Naive B cell (primary cell): ENCODE measurements around the gene CD93. TPM values are rescaled to one million over a fixed set of nuclear protein-coding genes. Genes with fewer than 3 reads are reported as not detected.

Experiments used
- ATAC-seq, 2 donors: fragments of 150-1000 bp; cut with Tn5 transposase; 2 replicates each; pipeline ENCODE4 v1.10.0; 2021; ENCODE audit warnings: low read depth in 2 of 2, mild to moderate bottlenecking in 2 of 2, moderate library complexity in 2 of 2
- DNase-seq: peaks from one replicate; pipeline ENCODE4 v3.0.0; 2022
- H3K27ac Mint-ChIP-seq, 6 donors: one replicate each; pipeline ENCODE4 v1.8.0; 2020 to 2022; ENCODE audit warnings: mild to moderate bottlenecking in 6 of 6, mixed read lengths in 6 of 6, moderate library complexity in 5 of 6, inconsistent platforms in 2 of 6
- H3K27me3 Mint-ChIP-seq, 3 donors: one replicate each; pipeline ENCODE4 v1.8.0; 2021 to 2022; ENCODE audit warnings: mixed read lengths in 3 of 3, mild to moderate bottlenecking in 1 of 3
- H3K36me3 Mint-ChIP-seq, 2 donors: one replicate each; pipeline ENCODE4 v1.8.0; 2020 to 2022; ENCODE audit warnings: mixed read lengths in 2 of 2, inconsistent platforms in 1 of 2, mild to moderate bottlenecking in 1 of 2
- H3K4me1 Mint-ChIP-seq, 3 donors: one replicate each; pipeline ENCODE4 v1.8.0; 2020 to 2022; ENCODE audit warnings: mixed read lengths in 3 of 3, inconsistent platforms in 1 of 3, mild to moderate bottlenecking in 1 of 3, moderate library complexity in 1 of 3
- H3K4me3 Mint-ChIP-seq, 8 donors: one replicate each; pipeline ENCODE4 v1.8.0; 2020 to 2022; ENCODE audit warnings: mild to moderate bottlenecking in 8 of 8, mixed read lengths in 8 of 8, moderate library complexity in 8 of 8, inconsistent platforms in 2 of 8
- H3K9me3 Mint-ChIP-seq, 7 donors: one replicate each; pipeline ENCODE4 v1.8.0; 2020 to 2022; ENCODE audit warnings: mixed read lengths in 7 of 7, mild to moderate bottlenecking in 5 of 7, inconsistent platforms in 2 of 7, moderate library complexity in 1 of 7
- polyA plus RNA-seq, 6 donors: library from polyadenylated mRNA; unstranded; fragments of 300-500 nt; fragmentation: Illumina TruSeq; gene quantifications; one replicate each; pipeline ENCODE4 v1.2.3, GENCODE V29; 2021; ENCODE audit warnings: low read depth in 6 of 6

CD93 gene
- polyA plus RNA-seq, 6 donors from 2014 or later: 0.05 to 0.16 (median 0.05) TPM; not detected in 3

DNA sequence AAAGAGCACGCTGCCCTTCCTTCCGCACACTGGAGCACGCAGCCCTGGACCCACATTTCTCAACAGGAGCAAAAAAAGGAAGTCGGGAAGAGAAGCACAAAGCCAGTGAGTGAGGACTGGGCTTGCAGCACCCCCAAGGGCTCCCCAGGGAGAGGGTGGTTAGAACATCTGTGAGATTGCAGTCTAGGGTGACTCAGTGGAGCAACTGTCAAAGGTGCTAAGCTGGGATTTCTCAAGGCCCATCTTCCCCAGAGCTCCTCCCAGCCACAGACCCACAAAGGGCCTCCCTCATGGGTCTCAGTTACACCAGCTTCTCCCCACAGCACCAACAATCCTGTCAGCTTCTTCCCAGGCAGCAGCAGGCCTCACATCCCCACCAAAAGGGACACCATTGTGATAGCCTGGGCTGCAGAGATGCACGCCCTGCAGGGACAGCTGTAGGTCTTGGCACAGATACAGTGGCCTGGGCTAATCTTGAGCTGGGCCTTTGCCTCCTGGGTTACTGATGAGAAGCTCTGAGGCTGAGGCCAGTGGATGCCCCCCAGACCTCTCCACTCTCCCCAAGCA is 39.6 kb upstream of the CD93 start:
- H3K9me3 Mint-ChIP-seq: no peaks in the 10 kb centered on the region
- H3K4me1 Mint-ChIP-seq: peaks cover 4 to 24% (median 15%) of the 10 kb centered on the region in 3 donors
- ATAC-seq (no peak), DNase-seq (no peak)
- no peak overlapping the region for H3K27ac Mint-ChIP-seq
- no peaks in the 10 kb centered on the region for H3K27me3 Mint-ChIP-seq
- no peaks in the 10 kb centered on the region for H3K36me3 Mint-ChIP-seq
- peak overlapping the region in 3 of 8 donors; percentile 14 to 70 (median 37) for H3K4me3 Mint-ChIP-seq

DNA sequence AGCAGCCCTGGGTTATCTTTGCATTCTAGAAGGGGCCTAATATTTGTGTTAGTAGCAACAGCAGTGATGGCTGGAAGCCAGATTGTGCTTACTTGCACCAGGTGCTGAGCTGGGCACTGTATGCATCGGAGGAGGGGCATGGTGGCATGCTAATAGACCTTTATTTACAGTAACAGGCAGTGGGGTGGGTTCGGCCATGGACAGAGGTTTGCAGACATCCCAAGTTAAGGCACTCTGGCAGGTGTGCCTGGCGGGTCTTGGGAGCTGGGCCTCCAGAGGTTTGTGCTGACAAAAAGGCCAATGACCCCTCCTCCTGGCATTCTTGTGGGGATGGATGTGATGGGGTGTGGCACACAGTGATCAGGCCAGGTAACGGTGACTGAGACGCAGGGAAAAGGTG is 39.0 kb upstream of the CD93 start:
- H3K4me3 Mint-ChIP-seq: peak overlapping the region in 2 of 8 donors; percentile 14 to 30
- H3K4me1 Mint-ChIP-seq: peaks cover 4 to 24% (median 15%) of the 10 kb centered on the region in 3 donors

DNA sequence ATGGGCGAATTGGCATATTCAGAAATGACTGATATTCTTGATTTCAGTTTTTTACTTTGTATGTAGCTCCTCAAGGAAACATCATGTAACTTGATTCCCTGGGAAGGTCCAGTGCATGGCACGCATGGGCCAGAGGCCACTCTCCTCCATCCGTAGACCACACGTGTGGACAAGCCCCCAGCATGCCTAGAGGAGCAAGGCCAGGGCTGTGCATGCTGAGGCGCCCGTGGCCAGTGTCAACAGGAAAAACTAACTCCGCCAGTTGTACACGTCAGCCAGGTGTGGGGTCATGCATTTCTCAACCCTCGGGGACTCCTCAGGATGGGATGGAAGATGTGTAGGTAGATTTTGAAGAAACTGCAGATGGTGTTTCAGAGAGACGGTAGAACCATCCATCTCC is 37.8 kb upstream of the CD93 start:
- no peaks in the 10 kb centered on the region for H3K36me3 Mint-ChIP-seq
- no peaks in the 10 kb centered on the region for H3K9me3 Mint-ChIP-seq
- H3K27me3 Mint-ChIP-seq: peaks cover 4 to 9% (median 8%) of the 10 kb centered on the region in 3 donors
- H3K4me1 Mint-ChIP-seq: peaks cover 10 to 29% (median 17%) of the 10 kb centered on the region in 3 donors
- H3K4me3 Mint-ChIP-seq: no peak overlapping the region
- no peak for DNase-seq
- H3K27ac Mint-ChIP-seq: no peak overlapping the region
- no peak for ATAC-seq

More for the DNA sequence above, 39.0 kb upstream of the CD93 start:
- H3K9me3 Mint-ChIP-seq: no peaks in the 10 kb centered on the region
- ATAC-seq: no peak
- H3K36me3 Mint-ChIP-seq: no peaks in the 10 kb centered on the region
- no peak overlapping the region for H3K27ac Mint-ChIP-seq
- no peak for DNase-seq
- peaks cover 0 to 5% (median 4%) of the 10 kb centered on the region in 3 donors for H3K27me3 Mint-ChIP-seq

DNA sequence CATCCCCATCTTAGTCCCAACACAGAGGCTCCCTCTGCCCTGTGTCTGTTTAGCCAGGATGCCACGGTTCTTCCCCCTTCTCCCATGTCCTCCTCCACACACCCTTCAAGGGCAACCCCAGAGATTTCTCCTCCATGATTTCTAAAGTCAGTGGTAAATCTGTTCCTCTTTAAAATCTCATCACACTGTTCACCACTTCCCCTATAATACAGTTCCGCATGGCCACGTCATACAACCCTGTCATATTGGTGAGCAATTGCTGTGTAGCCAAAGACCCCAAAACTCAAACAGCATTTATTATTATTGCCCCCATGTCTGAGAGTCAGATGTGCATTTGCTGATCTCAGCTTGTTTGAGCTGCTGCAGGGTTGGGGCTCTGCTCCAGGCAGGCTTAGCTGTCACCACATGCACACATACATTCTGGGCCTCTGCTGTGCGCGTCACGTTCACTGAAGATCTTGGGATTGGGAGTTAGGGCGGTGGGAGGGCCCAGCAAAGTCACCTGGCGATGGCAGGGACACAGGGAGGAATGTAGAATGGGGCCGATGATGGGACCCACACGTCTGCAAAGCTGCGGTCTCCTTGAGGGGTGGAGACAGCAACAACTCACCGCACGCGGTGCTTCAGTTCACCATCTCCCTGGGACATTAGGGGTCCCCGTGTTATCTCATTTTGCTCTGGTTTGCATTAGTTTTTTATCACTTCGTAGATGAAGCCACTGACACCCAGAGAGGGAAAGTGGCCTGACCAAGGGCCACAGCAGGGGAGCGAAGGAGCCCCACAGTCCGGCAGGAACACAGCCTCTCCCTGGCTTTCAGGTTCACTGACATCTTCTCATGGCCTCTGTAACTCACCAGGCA is 36.9 kb upstream of the CD93 start:
- peaks cover 4 to 9% (median 8%) of the 10 kb centered on the region in 3 donors for H3K27me3 Mint-ChIP-seq

DNA sequence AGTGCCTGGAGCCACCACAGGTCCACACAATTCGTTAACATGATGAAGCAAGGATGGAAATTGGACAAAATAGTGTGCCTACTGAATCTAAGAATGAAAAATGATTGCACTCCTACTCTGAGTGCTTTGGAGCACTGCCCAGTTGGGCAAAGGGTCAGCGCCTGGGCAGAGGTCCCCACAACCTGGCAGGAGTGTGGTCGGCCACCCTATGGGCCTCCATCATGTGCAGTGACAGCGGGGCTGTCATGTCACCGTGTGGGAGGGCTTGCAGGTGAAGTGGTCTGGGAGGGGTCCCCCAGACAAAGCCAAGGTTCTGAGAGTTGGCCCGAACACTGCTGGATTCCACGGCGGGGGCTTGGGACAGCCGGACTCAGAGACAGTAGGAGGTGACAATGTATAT is 36.2 kb upstream of the CD93 start:
- no peaks in the 10 kb centered on the region for H3K36me3 Mint-ChIP-seq
- DNase-seq: no peak
- H3K4me3 Mint-ChIP-seq: no peak overlapping the region
- H3K4me1 Mint-ChIP-seq: peaks cover 7 to 29% (median 17%) of the 10 kb centered on the region in 3 donors
- H3K9me3 Mint-ChIP-seq: no peaks in the 10 kb centered on the region
- H3K27me3 Mint-ChIP-seq: peaks cover 4 to 9% (median 8%) of the 10 kb centered on the region in 3 donors
- no peak for ATAC-seq
- H3K27ac Mint-ChIP-seq: no peak overlapping the region

More for the DNA sequence above, 36.9 kb upstream of the CD93 start:
- H3K9me3 Mint-ChIP-seq: no peaks in the 10 kb centered on the region
- no peaks in the 10 kb centered on the region for H3K36me3 Mint-ChIP-seq
- H3K27ac Mint-ChIP-seq: no peak overlapping the region
- DNase-seq (no peak), ATAC-seq (no peak)
- H3K4me3 Mint-ChIP-seq: peak overlapping the region in 1 of 8 donors; percentile 44
- peaks cover 11 to 33% (median 17%) of the 10 kb centered on the region in 3 donors for H3K4me1 Mint-ChIP-seq

DNA sequence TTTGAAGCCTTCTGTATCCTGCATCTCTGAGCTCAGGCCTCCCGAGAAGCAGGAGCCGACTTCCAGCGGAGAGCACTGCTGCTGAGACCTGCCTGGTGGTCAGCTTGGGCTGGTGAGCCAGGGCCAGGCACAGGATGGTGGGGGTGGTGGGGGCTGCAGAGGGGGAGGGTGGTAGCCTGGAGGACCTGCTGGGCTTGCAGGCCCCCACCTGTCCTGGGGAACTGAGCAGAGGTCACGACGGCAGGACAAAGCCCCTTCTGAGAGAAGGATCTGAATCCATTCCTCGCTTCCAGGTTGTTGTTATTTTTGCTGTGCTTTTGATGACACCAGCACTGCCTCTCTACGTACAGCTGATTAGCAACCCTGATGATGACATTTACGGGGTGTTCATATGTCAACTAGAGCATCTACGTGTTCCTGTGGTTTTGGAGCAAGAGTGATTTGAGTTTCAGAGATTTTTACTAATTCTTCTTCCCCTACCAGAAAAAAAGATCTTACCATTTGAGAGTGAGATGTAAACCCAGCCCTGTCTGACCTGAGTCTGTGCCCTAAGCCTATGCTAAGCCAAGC is 35.7 kb upstream of the CD93 start:
- H3K27ac Mint-ChIP-seq: no peak overlapping the region
- peaks cover 7 to 25% (median 14%) of the 10 kb centered on the region in 3 donors for H3K4me1 Mint-ChIP-seq
- H3K9me3 Mint-ChIP-seq: no peaks in the 10 kb centered on the region
- DNase-seq (no peak), ATAC-seq (no peak)
- H3K36me3 Mint-ChIP-seq: no peaks in the 10 kb centered on the region
- H3K27me3 Mint-ChIP-seq: peaks cover 4 to 9% (median 8%) of the 10 kb centered on the region in 3 donors
- H3K4me3 Mint-ChIP-seq: no peak overlapping the region

DNA sequence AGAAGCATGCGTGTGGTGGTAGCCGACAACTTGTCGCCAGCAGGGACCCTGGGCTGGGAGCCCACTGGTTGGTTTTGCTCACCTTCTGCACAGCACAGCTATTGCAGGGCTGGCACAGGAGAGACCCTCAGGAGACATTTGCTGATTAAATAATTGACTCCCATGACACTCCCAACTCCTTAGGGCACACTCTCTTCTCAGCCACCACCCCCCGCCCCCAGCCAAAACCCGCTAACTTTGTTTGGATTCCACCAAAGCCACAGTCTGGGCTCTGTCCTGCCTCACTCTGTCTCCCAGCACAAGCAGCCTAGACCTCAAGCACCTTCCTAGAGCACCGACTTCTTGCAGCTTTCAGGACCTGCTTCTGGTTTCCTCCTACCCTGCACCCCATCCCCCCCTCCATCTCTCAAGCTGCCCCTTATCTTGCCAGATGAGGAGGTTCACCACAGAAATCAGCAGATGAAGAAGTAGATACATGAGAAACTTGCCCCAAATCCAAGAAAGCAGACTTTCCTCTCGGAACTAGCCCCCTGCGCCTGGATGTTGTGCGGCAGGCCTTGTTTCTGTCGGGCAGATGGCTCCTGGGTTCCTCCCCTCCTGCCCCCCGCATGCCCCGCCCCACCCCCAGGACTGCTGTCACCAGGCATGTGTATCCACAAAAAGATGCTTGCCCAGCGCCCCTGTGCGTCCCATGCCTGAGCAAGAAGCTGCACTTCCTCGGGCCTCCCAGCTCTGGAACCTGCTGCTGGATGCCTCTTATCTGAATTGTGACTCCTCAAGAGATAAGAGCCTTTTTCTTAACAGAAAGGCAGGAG is 35.0 kb upstream of the CD93 start:
- H3K4me1 Mint-ChIP-seq: peaks cover 7 to 20% (median 14%) of the 10 kb centered on the region in 3 donors
- peak overlapping the region in 1 of 8 donors; percentile 37 for H3K4me3 Mint-ChIP-seq
- ATAC-seq: no peak
- DNase-seq: no peak
- no peak overlapping the region for H3K27ac Mint-ChIP-seq
- H3K9me3 Mint-ChIP-seq: no peaks in the 10 kb centered on the region
- no peaks in the 10 kb centered on the region for H3K36me3 Mint-ChIP-seq
- H3K27me3 Mint-ChIP-seq: peaks cover 4 to 9% (median 8%) of the 10 kb centered on the region in 3 donors

DNA sequence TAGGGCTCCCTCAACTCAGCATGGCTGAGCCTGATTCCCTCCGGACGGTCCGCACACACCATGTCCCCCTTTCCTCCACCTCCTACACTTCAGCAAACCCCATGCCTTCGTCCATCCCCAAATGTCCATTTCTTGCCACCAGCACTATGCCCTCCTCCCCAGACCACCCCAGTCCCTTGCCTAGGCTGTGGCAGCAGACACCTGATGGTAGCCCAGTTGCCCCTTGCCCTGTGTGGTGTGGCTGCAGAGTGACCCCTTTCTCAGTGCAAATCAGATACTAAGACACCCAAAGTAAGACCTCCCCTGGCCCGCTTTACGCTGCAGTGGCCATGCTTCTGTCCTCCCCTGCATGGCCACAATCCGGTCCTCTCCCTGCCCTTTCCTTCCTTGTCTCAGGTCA is 34.1 kb upstream of the CD93 start:
- H3K9me3 Mint-ChIP-seq: no peaks in the 10 kb centered on the region
- ATAC-seq (no peak), DNase-seq (no peak)
- H3K36me3 Mint-ChIP-seq: no peaks in the 10 kb centered on the region
- H3K27me3 Mint-ChIP-seq: peaks cover 4 to 9% (median 8%) of the 10 kb centered on the region in 3 donors
- peak overlapping the region in 1 of 6 donors; percentile 53 for H3K27ac Mint-ChIP-seq
- peaks cover 7 to 13% (median 8%) of the 10 kb centered on the region in 3 donors for H3K4me1 Mint-ChIP-seq
- no peak overlapping the region for H3K4me3 Mint-ChIP-seq

DNA sequence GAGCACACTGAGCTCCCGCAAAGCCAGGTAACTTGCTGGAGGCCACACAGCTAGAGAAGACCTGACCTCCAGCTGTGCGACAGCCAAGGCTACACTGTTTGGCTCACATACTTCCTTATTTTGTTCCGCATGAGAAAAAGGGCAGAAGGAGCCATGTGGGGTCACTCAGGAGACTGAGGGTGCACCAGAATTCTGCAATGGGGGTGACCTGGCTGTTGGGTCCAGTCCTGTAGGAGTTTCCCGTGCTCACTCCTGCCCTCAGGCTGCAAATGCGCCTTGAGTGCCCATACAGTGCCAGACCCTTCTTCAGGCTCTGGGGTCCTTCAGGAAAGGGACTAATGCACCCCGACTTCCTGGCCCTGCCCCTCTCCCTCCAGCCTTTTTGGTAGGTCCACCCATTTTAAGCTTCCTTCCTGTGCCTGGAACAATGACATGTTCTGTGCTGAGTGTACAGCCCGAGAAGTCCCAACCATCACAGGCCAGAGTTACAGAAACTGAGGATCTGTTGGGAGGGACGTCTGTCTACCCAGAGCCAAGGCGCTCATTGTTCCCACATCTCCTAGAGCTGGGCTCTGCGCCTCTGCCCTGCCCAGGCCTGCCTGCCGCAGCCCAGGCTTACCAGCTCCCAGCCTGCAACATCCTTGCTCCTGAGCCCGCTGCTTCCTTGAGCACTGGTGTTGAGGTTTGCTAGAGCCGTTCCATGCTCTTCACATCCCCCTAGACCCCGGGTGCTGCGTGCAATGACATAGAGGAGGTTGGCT is 33.5 kb upstream of the CD93 start:
- Mint-ChIP-seq H3K27me3 (peaks cover 4 to 9% (median 8%) of the 10 kb centered on the region in 3 donors), H3K4me1 (peaks cover 5 to 8% (median 7%) of the 10 kb centered on the region in 3 donors), H3K9me3 (no peaks in the 10 kb centered on the region), H3K4me3 (no peak overlapping the region), H3K36me3 (no peaks in the 10 kb centered on the region), H3K27ac (peak overlapping the region in 1 of 6 donors; percentile 74)
- DNase-seq: no peak
- ATAC-seq: no peak

DNA sequence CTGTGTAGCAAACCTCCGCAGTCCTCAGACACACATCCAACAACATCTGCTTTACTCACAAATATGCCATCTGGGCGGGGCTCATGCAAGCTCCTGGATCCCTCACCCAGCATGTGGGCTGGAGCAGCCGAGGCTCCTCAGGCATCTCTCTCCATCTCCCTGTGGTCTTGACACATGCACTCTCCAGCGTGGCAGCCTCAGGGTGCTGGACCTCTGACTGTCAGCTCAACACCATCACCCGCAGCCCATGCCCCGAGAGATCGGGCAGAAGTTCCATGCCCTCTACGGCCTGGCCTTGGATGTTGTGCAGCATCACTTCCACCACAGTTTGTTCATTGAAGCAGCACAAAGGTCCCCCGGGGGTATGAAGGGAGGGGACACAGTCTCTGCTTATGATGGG is 32.6 kb upstream of the CD93 start:
- ATAC-seq: no peak
- no peak overlapping the region for H3K27ac Mint-ChIP-seq
- H3K4me1 Mint-ChIP-seq: peaks cover 5 to 8% (median 7%) of the 10 kb centered on the region in 3 donors
- no peak for DNase-seq
- H3K9me3 Mint-ChIP-seq: no peaks in the 10 kb centered on the region
- H3K27me3 Mint-ChIP-seq: peaks cover 4 to 9% (median 8%) of the 10 kb centered on the region in 3 donors
- H3K4me3 Mint-ChIP-seq: no peak overlapping the region
- no peaks in the 10 kb centered on the region for H3K36me3 Mint-ChIP-seq

DNA sequence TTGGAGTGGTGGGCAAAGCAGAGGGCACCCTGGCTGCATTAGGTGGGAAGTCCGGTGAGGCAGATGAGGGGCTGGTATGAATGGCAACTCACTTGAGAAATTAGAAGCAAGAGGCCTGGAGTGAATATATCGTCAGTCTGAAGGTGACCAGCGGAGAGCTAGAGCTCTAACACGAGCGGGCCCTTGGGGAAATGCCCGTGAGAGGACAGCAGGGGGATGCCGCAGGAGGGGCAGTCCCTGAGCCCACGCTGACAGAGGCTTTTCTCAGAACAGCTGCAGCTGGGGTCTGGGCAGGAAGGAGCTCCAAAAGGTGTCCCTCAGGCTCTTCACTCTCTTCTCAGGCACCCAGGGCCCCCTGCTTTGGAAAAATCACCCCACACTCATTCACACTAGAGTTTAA is 32.0 kb upstream of the CD93 start:
- Mint-ChIP-seq H3K4me3 (no peak overlapping the region), H3K4me1 (peaks cover 5 to 8% (median 7%) of the 10 kb centered on the region in 3 donors), H3K27ac (peak overlapping the region in 1 of 6 donors; percentile 21), H3K9me3 (no peaks in the 10 kb centered on the region), H3K36me3 (no peaks in the 10 kb centered on the region), H3K27me3 (peaks cover 4 to 9% (median 8%) of the 10 kb centered on the region in 3 donors)
- no peak for ATAC-seq
- no peak for DNase-seq

DNA sequence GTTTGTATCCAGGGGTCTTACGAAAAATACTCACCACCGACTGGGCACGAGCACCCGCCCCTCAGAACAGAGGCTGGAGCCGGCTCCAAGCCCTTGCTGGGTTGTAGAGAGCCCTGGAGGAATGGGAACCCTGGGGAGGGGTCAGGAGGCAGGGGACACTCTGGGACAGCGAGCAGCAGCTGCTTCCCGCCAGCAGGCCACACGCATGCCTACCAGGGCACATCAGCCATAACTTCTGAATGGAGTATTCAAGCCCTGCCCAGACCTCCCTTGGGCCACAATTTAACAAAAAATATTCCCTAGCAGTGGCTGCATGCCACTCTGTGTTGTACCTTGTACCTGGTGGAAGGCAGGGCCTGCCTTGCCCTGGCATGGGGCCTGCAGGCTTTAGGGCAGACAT is 31.6 kb upstream of the CD93 start:
- peaks cover 4 to 9% (median 8%) of the 10 kb centered on the region in 3 donors for H3K27me3 Mint-ChIP-seq
- no peak overlapping the region for H3K4me3 Mint-ChIP-seq
- no peaks in the 10 kb centered on the region for H3K36me3 Mint-ChIP-seq
- no peak overlapping the region for H3K27ac Mint-ChIP-seq
- no peak for DNase-seq
- H3K9me3 Mint-ChIP-seq: no peaks in the 10 kb centered on the region
- no peak for ATAC-seq
- H3K4me1 Mint-ChIP-seq: peaks cover 4 to 8% (median 7%) of the 10 kb centered on the region in 3 donors
